ENCODE results near the gene NRIP1.

The NRIP1 gene

GRCh38 chr21:14982336-14982735, 82.5 kb downstream of the NRIP1 start:
- TF ChIP-seq, protein P1, sequence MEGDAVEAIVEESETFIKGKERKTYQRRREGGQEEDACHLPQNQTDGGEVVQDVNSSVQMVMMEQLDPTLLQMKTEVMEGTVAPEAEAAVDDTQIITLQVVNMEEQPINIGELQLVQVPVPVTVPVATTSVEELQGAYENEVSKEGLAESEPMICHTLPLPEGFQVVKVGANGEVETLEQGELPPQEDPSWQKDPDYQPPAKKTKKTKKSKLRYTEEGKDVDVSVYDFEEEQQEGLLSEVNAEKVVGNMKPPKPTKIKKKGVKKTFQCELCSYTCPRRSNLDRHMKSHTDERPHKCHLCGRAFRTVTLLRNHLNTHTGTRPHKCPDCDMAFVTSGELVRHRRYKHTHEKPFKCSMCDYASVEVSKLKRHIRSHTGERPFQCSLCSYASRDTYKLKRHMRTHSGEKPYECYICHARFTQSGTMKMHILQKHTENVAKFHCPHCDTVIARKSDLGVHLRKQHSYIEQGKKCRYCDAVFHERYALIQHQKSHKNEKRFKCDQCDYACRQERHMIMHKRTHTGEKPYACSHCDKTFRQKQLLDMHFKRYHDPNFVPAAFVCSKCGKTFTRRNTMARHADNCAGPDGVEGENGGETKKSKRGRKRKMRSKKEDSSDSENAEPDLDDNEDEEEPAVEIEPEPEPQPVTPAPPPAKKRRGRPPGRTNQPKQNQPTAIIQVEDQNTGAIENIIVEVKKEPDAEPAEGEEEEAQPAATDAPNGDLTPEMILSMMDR (IDR thresholded peaks at IDR 0.05; ENCODE audit: control extremely low read depth, extremely low read depth, low read depth, missing control alignments) = no peak
- CTCF ChIA-PET = interaction anchor here (0.7 to 1.2 kb wide), 2 partner anchors 25 to 118 kb away, joined by 3 read pairs; no protein-coding TSS in a partner anchor
- DNase-seq (ENCODE audit: extremely low spot score) = no peak
- POLR2A ChIA-PET = no interaction called here

GRCh38 chr21:14981246-14981645, 83.6 kb downstream of the NRIP1 start:
- POLR2A ChIA-PET = no interaction called here
- TF ChIP-seq, protein P1 (IDR thresholded peaks at IDR 0.05; ENCODE audit: control extremely low read depth, extremely low read depth, low read depth, missing control alignments) = no peak
- CTCF ChIA-PET = interaction anchor here (1.4 kb wide), 2 partner anchors 8 to 11 kb away, joined by 3 read pairs; no protein-coding TSS in a partner anchor
- DNase-seq (ENCODE audit: extremely low spot score) = no peak

GRCh38 chr21:14979264-14979663, 85.5 kb downstream of the NRIP1 start:
- CTCF ChIA-PET = interaction anchor here (1.6 to 1.9 kb wide), 2 partner anchors 27 to 30 kb away, joined by 4 read pairs; no protein-coding TSS in a partner anchor
- DNase-seq (ENCODE audit: extremely low spot score) = no peak
- POLR2A ChIA-PET = no interaction called here
- TF ChIP-seq, protein P1 (IDR thresholded peaks at IDR 0.05; ENCODE audit: control extremely low read depth, extremely low read depth, low read depth, missing control alignments) = no peak

- CTCF ChIA-PET = interaction anchor here (1.0 to 1.9 kb wide), 5 partner anchors 11 to 31 kb away, joined by 3 to 4 read pairs (median 3); no protein-coding TSS in a partner anchor
- DNase-seq (ENCODE audit: extremely low spot score) = no peak
- POLR2A ChIA-PET = no interaction called here
These were observed 87.0 kb downstream of the NRIP1 start for GRCh38 chr21:14977814-14978213.

GRCh38 chr21:14975136-14975919, 89.5 kb downstream of the NRIP1 start:
- DNase-seq (ENCODE audit: extremely low spot score) = no peak
- ChIA-PET POLR2A (no interaction called here), CTCF (no interaction called here)
- TF ChIP-seq, protein P1 (IDR thresholded peaks at IDR 0.05; ENCODE audit: control extremely low read depth, extremely low read depth, low read depth, missing control alignments) = no peak

More at GRCh38 chr21:14977814-14978213, 87.0 kb downstream of the NRIP1 start:
- TF ChIP-seq, protein P1 (IDR thresholded peaks at IDR 0.05; ENCODE audit: control extremely low read depth, extremely low read depth, low read depth, missing control alignments) = no peak

DNA sequence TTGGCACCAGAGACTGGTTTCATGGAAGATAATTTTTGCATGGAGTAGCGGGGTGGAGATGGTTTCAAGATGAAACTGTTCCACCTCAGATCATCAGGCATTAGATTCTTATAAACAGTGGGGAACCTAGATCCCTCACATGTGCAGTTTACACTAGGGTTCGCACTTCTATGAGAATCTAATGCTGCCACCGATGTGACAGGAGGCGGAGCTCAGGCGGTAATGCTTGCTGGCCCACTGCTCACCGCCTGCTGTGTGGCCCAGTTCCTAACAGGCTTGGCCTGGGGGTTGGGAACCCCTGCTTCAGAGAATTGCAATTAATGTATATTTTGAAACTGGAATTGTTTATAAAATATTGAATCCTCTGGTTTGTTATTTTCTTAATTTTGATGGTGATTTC, 92.1 kb downstream of the NRIP1 start:
- DNase-seq (ENCODE audit: extremely low spot score) = no peak
- ChIA-PET CTCF (interaction anchor here (1.0 to 1.5 kb wide), 2 partner anchors 16 to 20 kb away, joined by 3 read pairs; no protein-coding TSS in a partner anchor), POLR2A (no interaction called here)
- TF ChIP-seq, protein P1 (IDR thresholded peaks at IDR 0.05; ENCODE audit: control extremely low read depth, extremely low read depth, low read depth, missing control alignments) = no peak
